Stimulated activated CD4-positive, alpha-beta T cell treated with anti-CD3 and anti-CD28 coated beads, TNF-alpha, amount 100 ng/mL, for 4 hours (primary cell): ENCODE results near the gene ESF1.

Experiments
- DNase-seq, 3 experiments: peaks; one replicate each; pipeline ENCODE4 v3.0.0-alpha.2; 2020; ENCODE audit warnings: low read depth in 3 of 3

The ESF1 gene

GRCh38 chr20:13678944-13679343, 105.8 kb downstream of the ESF1 start:
- no peak for DNase-seq

GRCh38 chr20:13677241-13677640, 107.5 kb downstream of the ESF1 start:
- DNase-seq = no peak

GRCh38 chr20:13676682-13677081, 108.0 kb downstream of the ESF1 start:
- DNase-seq = no peak

GRCh38 chr20:13672690-13673089, 112.0 kb downstream of the ESF1 start:
- DNase-seq = no peak

- no peak for DNase-seq
Measured at GRCh38 chr20:13671916-13672378, 112.8 kb downstream of the ESF1 start.

GRCh38 chr20:13671512-13671911, 113.2 kb downstream of the ESF1 start:
- no peak for DNase-seq

GRCh38 chr20:13670160-13670559, 114.6 kb downstream of the ESF1 start:
- no peak for DNase-seq

GRCh38 chr20:13665709-13666395, 118.9 kb downstream of the ESF1 start:
- DNase-seq = no peak
